HG02943 (cell line): ENCODE measurements around the gene BCR.
"Not testable (repeated sequence)": the region's sequence is repeated elsewhere in the genome, so short reads cannot be mapped to it uniquely, and the experiment has no call there.

Experiments
- ATAC-seq: cut with Tn5 transposase; IDR thresholded peaks from one replicate; pipeline ENCODE4 v1.9.1; 2021; ENCODE audit warnings: mild to moderate bottlenecking, low read depth, moderate library complexity; ENCODE audit not compliant: unreplicated experiment

Gene BCR

DNA sequence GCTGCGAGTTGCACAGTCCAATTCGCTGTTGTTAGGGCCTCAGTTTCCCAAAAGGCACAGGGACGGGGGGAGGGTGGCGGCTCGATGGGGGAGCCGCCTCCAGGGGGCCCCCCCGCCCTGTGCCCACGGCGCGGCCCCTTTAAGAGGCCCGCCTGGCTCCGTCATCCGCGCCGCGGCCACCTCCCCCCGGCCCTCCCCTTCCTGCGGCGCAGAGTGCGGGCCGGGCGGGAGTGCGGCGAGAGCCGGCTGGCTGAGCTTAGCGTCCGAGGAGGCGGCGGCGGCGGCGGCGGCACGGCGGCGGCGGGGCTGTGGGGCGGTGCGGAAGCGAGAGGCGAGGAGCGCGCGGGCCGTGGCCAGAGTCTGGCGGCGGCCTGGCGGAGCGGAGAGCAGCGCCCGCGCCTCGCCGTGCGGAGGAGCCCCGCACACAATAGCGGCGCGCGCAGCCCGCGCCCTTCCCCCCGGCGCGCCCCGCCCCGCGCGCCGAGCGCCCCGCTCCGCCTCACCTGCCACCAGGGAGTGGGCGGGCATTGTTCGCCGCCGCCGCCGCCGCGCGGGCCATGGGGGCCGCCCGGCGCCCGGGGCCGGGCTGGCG lies at the start of gene BCR:
Gene BCR (plus strand): TSS at position 209 of the 592 bp plus-strand sequence. CDS start 452 bp downstream, outside the sequence.
- ATAC-seq, result no peak

DNA sequence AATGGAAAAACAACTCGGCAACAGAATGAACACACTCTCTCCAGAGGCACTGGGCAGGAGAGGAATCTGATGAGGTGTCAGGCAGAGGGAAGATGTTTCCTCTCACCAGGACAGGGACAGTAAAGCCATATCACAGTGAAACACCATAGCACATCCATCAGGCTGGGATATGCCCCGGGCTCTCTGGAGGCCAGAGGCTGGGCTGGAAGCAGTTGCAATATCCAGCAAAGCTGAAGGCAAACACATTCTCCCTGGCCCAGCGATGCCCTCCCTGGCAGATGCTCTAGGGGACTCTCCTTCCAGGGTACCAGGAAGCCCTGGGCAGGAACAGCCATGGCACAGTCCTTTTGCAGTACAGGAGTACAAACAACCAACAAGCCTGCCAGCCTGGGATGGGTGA lies 49.6 kb upstream of the BCR start:
- ATAC-seq, result no peak

DNA sequence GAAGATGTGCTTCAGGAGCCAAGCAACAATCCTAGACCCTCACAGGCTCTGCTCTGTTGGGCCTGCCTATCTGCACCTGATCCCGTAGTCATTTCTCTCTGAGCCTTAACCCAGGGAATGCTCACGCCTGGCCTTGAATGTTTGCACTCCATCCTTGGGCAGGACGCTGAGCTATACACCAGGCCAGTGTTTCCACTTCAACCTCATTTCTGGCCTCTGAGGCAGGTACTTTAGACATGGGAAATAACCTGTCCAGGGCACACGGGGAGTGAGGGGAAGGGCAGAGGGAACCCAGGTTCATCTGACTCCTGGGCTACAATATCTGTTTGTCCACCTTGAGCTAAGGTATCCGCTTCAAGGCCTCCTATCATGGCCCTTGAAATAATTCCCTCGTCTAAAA lies 48.4 kb upstream of the BCR start:
- ATAC-seq, result no peak

DNA sequence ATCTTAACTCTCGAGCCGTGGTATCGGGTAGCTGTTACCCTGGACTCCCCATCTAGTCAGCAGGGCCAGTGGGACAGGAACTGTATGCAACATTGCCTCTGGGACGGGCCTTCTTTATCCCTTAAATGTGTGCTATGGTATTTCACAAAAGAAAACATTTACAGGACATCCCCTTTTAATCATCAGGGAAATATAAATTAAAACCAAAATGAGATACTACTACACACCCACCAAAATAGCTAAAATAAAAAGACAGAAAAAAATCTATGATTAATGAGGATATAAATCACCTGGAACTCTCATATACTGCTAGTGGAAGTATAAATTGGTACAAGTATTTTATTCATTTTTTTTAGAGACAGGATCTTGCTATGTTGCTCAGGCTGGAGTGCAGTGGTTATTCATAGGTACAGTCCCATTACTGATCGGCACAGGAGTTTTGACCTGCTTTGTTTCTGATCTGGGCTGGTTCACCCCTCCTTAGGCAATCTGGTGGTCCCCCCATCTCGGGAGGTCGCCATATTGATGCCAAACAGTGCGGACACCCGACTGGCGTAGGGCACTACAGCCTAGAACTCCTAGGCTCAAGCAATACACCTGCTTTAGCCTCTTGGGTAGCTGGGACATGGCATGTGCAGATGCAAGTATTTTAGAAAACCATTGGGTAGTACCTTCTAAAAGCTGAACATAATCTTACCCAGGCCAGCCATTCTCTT lies 47.8 kb upstream of the BCR start:
- no peak for ATAC-seq

DNA sequence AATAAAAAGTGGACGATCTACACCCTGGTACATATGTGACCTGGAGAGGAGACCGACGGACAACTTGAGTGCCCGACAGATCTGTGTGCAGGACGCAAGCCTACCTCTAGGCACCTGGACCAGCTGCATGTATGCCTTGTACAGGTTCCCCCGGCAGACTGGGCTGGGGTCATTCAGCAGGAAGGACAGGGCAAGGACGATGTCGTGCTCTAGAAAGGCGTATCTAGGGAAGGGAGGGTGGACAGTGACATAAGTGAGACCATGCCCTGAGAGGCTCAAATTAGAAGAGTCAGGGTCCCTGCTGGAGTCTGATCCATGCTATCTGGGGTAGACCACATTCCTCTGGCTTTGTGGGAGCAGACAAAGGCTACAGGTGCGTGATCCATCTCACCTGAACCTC lies 46.4 kb upstream of the BCR start:
- ATAC-seq, result no peak

DNA sequence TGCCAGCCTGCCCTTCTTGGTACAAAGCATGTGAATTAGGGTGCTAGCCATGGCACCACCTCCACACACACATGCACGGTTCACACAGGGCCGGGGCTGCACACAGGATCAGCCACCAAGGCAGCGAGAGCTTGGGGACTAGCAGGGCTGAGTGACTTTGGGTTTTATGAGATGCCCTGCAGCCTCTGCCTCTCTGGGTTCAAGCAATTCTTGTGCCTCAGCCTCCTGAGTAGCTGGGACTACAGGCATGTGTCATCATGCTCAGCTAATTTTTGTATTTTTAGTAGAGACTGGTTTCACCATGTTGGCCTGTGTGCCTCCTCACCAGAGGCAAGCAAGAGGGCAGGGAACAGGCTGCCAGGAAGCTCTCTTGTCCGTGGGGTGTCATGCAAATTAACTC lies 43.3 kb upstream of the BCR start:
- ATAC-seq, result not testable (repeated sequence)

DNA sequence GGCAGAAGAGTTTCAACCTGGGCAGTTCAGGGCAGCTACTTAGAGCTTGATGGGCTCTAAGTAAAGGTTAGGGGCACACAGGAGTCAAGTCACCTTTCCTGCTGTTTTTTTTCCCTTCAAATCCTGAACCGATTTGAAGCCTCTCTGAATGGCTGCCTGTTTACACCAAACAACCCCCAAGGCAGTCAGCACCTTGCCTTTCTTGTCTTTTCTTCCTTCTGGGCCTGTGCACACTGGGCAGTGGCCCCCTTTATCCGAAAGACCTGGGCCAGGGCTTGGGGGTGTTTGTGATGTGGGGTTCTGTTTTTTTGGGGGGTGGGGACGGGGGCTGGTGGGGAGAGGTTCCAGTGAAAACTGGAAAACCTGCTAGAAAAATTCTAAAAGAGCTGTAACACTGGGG lies 42.8 kb upstream of the BCR start:
- no peak for ATAC-seq

DNA sequence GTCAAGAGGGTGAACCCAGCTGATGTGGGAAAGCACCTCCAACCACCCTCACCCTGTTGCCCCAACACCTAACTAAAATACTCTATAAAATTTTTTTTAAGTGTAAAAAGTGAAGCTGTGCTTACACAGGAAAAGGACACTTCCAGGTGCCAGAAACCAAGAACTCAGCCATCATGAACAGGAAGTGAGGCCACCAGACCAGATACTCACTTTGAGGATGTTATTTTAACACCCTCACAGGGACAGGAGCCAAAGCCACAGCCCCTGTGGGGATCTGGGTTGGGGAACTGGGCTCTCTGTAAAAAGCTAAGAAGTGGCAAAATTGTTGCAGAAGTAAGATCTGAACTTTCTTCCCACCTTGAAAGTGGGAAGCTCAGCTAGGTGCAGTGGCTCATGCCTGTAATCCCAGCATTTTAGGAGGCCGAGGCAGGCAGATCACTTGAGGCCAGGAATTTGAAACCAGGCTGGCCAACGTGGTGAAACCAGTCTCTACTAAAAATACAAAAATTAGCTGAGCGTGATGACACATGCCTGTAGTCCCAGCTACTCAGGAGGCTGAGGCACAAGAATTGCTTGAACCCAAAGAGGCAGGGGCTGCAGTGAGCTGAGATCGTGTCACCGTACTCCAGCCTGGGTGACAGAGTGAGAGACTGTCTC lies 42.3 kb upstream of the BCR start:
- ATAC-seq, result no peak

DNA sequence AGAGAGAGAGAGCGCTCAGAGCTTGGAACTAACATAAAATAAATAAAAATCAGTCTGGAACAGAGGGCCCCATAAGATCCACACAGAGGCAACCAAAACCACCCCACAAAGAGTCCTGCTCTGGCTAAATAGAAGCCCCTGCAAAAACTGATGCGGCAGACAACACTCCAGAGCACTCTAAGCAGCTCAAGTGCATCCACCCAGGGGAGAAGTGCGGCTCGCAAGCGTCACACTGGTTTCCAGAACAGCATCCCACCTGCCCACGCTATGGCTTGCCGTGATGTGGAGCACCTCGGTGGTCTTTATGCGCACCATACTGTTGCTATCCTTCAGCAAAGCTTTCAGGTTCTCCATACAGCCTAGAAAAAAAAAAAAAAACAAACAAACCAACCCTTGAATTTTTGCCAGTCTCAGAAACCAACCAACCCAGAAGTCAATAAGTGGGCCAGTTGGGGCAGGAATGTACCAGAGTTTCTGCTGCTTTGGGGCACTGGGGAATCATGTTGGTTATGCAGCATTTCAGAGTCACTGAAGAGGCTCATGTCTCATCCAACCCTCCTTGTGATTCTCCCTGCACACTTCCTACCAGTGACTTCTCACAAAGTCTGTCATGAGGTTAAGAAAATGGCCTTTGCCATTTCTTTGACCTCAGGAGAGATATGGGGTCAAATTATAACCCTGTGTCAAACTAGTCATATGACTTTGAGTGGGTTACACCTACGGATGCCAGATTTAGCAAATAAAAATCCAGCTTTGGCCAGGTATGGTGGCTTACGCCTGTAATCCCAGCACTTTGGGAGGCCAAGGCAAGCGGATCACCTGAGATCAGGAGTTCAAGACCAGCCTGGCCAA lies 41.5 kb upstream of the BCR start:
- ATAC-seq, result no peak

DNA sequence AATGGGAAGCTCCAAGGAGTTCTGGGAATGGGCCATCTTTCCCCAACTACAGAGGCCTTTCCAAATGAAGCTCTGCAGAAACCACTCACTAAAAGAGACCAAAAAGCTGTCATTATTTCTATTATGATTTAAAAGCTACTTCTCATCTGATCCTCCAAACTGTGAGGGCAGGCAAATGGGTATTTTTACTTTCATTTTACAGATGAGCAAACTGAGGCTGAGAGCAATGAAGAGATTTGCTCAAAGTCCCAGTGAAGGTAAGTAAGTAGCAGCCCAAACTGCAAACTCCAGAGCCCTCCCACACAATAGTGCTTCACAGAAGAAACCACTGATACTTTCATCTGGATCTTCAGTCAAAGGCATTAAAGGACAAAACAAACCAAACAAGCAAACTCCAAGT lies 39.9 kb upstream of the BCR start:
- ATAC-seq, result no peak

DNA sequence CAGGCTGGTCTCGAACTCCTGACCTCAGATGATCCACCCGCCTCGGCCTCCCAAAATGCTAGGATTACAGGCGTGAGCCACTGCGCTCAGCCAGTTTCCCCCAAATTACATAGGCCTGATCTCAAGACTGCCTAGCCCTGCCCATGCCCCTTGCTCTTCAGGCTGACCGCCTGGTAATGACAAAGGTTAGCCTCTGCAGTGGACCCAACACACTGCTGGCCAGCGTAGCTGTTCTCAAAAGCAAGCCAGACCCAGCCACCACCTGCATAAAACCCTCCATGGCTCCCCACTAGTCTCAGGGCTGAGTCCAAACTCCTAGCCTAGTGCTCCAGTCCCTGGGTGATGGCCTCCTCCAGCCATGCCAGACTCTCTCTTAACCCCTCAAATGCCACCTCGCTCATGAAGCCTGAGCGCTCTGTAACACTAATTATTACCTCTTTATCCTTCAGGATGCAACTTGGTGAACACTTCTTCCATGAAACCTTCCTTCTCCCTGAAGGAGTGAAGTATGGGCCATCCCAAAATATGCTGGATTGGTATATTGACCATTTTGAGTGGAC lies 37.7 kb upstream of the BCR start:
- ATAC-seq, result no peak

DNA sequence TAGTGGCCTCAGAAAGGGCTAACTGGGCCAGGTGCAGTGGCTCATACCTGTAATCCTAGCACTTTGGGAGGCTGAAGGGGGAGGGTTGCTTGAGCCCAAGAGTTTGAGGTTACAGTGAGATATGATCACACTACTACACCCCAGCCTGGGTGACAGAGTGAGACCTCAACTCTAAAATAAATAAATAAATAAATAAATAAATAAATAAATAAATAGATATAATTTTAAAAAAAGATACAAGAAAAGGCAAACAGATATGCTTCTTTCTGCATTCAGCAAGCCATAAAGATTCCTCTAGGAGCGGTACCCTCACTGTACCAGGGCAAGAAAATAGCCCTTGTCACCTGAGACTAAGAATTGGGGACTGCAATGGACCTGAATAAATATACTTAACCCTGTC lies 37.2 kb upstream of the BCR start:
- no peak for ATAC-seq

DNA sequence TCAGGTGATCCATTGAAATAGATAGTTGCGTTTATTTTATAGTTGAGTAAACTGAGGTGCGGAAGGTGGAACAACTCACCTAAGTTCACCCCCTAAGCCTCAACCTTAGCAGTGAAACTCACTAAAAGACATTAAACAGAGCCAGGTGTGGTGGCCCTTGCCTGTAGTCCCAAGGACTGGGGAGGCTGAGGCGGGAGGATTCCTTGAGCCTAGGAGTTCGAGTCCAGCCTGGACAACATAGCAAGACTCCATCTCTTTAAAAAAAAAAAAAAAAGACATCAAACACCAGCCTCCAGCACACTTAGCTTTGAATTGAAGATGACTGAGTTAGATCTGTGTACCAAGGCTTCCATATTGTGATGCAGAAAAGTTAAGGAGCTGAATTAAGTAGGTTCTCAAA lies 35.9 kb upstream of the BCR start:
- ATAC-seq, result no peak

DNA sequence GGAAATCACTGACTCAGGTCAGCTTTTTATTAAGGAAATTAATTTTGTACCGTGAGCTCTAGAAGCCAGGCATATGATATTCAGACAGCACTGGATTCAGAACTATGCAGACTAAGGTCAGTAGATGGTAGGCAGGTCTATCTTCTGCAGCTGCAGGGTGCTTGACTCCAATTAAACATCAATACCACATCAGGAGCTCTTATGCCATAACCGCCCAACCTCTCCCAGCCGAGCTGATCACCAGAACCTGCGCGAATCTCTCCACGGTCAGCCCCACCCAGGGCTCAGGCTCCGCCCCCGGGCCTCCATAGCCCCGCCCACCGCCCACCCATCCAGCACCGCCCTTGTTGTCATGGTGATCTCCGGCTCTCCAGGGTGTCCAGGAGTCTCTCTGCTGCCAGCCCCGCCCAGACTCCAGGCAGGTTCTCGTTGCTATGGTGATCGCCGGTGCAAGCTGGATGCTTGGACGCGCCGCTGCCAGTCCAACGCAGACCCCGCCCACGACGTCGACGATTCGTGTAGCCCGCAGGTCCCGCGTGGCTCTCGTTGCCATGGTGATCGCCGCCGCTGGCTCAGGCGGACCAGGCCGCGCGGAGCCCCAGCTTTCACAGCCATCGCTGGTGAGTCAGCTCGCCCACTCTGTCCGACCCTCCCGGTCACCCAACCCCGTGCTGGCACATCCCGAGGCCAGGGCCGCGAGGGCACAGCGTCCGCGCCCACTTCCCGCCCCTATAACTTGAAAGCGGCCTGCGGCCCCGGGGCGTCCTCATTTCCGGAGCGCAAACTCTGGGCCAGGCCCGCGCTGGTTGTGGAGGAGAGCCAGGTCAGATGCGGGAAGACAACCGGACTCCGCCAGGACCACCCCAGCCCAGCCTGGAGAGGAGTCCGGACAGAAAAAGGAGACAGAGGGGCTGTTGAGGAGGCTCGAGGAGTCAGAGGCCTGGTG lies 35.1 kb upstream of the BCR start, which contains the start of gene RAB36:
Gene RAB36 (plus strand): TSS at position 546 of the 946 bp plus-strand sequence. CDS start 1,140 bp downstream, outside the sequence.
- ATAC-seq, result no peak

DNA sequence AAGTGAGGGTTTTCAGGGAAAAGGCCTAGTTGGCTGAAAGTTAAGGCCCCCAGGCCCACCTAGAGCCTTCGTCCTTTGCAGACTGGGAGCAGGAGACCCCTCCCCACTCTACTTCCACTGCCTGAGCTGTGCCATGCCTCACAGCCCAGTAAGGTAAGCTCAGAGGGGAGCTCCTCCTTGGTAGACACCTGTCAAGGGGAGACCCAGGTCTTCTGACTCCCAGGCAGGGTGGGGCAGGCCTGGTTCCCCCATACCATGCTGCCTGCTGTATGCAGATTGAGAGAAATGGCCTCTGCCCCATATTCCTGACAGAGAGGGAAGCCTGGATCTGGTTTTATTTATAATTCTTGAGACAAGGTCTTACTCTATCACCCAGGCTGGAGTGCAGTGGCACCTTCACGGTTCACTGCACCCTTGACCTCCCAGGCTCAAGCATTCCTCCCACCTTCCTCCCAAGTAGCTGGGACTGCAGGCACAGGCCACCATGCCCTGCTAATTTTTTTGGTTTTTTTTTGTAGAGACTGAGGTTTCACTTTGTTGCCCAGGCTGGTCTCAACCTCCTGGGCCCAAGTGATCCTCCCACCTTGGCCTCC lies 34.3 kb upstream of the BCR start:
- no peak for ATAC-seq

DNA sequence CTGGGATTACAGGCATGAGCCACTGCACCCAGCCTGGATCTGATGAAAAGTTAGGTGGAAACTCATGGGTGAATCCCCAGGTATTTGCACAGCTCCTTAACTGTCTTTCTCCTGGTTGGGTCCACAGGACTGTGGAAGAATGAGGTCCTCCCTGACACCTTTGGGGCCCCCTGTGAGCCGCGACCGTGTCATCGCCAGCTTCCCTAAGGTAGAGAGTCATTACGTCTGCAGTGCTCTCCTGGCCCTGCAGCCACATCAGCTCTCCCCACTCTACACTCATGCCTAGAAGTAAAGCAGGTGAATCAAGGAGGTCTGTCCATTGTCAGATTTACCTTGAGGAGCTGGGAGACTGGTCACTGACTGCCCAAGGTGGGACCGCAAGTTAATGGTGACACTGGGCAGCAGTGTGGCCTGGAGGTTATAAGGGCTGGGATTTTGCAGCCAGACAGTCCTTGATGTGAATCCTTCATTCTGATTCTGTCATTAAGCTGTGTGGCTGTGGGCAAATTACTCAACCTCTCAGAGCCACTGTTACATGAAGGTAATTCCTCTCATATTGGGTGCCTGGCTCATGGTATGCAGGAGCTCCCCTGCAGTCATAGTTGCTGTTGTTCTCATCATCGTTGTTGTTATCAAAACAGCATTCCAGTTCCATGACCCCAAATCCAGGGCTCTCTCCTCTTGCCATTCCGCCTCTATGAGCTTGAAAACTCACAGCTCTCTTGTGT lies 33.7 kb upstream of the BCR start:
- no peak for ATAC-seq

DNA sequence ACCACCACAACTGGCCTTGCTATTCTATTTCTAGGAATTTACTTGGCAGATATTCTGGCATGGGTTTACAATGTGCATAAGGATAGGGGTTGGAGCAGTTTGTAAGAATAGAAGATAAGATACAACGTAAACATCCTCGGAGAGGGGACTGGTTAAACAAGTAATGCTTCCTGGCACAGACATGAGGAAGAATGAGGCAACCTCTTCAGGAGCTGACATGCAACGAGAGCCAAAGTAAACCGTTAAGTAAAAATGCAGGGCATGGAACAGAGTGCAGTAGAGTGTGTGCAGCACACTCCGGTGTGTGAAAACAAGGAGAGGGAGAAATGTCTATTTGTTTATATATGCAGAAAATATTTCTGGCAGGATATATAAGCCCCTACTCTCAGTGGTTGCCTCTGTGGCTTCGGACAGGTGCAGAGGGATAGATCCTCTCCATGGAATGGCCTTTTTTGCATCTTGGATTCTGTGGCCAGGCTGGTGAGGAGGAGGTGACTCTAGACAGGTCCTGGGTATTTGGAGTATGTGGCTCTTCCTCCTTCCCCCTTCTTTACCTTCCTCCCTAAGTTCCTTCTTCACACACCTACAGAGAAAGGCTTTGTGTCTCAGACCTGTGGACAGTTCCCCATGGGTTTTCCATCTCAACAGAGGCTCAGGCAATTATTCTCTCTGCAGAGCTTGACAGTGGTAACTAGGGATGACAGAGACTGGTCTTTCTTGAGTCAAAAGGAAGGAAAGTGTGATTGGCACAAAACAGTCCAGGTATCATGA lies 32.5 kb upstream of the BCR start:
- no peak for ATAC-seq

DNA sequence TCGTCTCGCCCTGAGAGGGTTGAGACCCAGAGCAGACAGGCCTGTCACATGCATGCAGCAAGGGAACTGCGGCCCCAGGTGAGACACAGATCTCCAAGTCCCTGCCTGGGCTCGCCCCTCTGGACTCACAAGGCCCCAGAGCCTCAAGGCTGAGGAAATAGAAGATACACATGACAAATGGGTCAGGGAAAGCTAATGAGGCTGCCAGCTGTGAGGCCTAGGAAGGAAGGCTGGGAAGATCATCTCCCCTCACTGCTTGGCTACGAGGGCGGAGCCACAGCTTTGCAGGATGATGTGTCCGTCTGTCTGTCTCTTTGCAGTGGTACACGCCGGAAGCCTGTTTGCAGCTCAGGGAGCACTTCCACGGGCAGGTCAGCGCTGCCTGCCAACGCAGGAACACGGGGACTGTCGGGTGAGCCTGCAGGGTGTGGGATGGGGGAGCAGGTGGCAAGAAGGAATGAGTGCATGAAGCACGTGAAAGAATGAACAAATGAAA lies 30.5 kb upstream of the BCR start:
- no peak for ATAC-seq
